ENCODE data around the gene SERPINA3. TPM values are rescaled to one million over a fixed set of nuclear protein-coding genes. Genes with fewer than 3 reads are reported as not detected.
"Not testable (repeated sequence)": the region's sequence is repeated elsewhere in the genome, so short reads cannot be mapped to it uniquely, and the experiment has no call there.

Gene SERPINA3
- polyA plus RNA-seq, 1 donor (not counting 4 experiments of a cell fraction or from before 2014, with no cell fraction given), result 0.50 TPM

DNA sequence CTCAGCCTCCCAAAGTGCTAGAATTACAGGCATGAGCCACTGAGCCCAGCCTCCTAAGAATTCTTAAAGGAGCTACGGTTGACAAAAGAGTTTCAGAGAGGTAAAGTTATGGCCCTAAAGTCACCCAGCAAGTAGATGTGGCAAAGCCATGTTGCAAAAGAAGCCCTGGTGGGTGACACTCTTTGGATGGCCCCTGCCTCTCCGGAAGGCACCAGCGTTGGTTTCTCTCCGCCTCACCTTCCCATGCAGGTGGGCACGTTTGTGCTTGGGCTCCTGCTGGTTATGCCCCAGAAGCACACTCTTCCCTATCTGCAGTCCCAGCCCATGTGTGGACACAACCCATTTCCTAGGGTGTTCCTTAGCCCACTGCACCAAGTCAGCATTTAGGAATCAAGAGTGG, 9.5 kb upstream of the SERPINA3 start:
- no peak overlapping the region for H3K4me2 ChIP-seq (ENCODE audit: control insufficient read depth, extremely low read depth, insufficient read depth, low read depth, low read length)
- H3K9me1 ChIP-seq (ENCODE audit: control insufficient read depth, extremely low read depth, insufficient read depth, low read length), result no peaks in the 10 kb centered on the region
- no peaks in the 10 kb centered on the region for H3K27me3 ChIP-seq (ENCODE audit: control insufficient read depth, extremely low read depth, insufficient read depth, low read length)
- DNase-seq (ENCODE audit: low read depth, low spot score) (no peak), FAIRE-seq (no peak)
- no peaks in the 10 kb centered on the region for H3K9me3 ChIP-seq (ENCODE audit: control insufficient read depth, low read depth, low read length)
- TF ChIP-seq EZH2 (IDR thresholded peaks at IDR 0.05; ENCODE audit: low read length) (no peak), CTCF (optimal IDR thresholded peaks at IDR 0.05 in 1 of 3, IDR thresholded peaks at IDR 0.05 in 1 of 3, conservative IDR thresholded peaks at IDR 0.05 in 1 of 3; ENCODE audit: extremely low read depth in 1 of 3, insufficient read depth in 2 of 3, low read length in 3 of 3) (no peak)
- no peak overlapping the region for H3K27ac ChIP-seq (ENCODE audit: control insufficient read depth, insufficient read depth, low read length)
- H3K4me1 ChIP-seq (ENCODE audit: control insufficient read depth, extremely low read depth, insufficient read depth, low read length), result peaks cover 35% of the 10 kb centered on the region
- no peak overlapping the region for H3K4me3 ChIP-seq (ENCODE audit: control insufficient read depth in 2 of 3, extremely low read depth in 1 of 3, insufficient read depth in 2 of 3, low read depth in 1 of 3, low read length in 3 of 3)
- H3K9ac ChIP-seq (ENCODE audit: control insufficient read depth, extremely low read depth, insufficient read depth, low read length), result no peak overlapping the region
- no peaks in the 10 kb centered on the region for H4K20me1 ChIP-seq (ENCODE audit: control insufficient read depth, extremely low read depth, insufficient read depth, low read length)
- H2AFZ ChIP-seq (ENCODE audit: control insufficient read depth, low read length), result no peak overlapping the region
- no peaks in the 10 kb centered on the region for H3K79me2 ChIP-seq (ENCODE audit: control insufficient read depth, insufficient read depth, low read length)
- H3K36me3 ChIP-seq (ENCODE audit: control insufficient read depth in 2 of 2, extremely low read depth in 1 of 2, insufficient read depth in 2 of 2, low read length in 2 of 2), result no peaks in the 10 kb centered on the region
- dilution Hi-C loops (cut with MboI; ENCODE audit: extremely low pct_ligation_motif_present, low sequenced_read_pairs), result no loop called here

DNA sequence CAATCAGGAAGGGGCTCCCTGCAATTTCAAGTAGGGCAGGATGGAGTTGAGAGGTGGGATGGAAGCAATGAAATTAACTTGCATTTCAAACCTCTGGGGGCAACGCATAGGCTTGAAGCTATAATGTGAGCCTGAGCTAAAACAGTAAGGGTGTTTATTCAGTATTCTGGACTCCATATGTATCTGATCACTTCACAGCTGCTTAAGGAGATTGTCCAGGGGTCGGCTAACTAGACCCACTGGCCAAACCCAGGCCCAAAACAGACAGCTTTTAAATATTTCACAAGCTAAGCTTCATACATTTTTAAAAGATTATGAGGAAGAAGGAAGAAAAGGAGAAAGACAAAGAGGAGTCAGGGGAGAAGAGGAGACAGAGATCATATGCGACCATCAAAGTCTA, 6.8 kb upstream of the SERPINA3 start:
- DNase-seq (ENCODE audit: low read depth, low spot score), result no peak
- Histone ChIP-seq H3K9me3 (ENCODE audit: control insufficient read depth, low read depth, low read length) (no peaks in the 10 kb centered on the region), H3K27me3 (ENCODE audit: control insufficient read depth, extremely low read depth, insufficient read depth, low read length) (no peaks in the 10 kb centered on the region), H3K4me1 (ENCODE audit: control insufficient read depth, extremely low read depth, insufficient read depth, low read length) (peaks cover 22% of the 10 kb centered on the region), H3K9me1 (ENCODE audit: control insufficient read depth, extremely low read depth, insufficient read depth, low read length) (no peaks in the 10 kb centered on the region), H4K20me1 (ENCODE audit: control insufficient read depth, extremely low read depth, insufficient read depth, low read length) (no peaks in the 10 kb centered on the region), H3K9ac (ENCODE audit: control insufficient read depth, extremely low read depth, insufficient read depth, low read length) (no peak overlapping the region), H3K27ac (ENCODE audit: control insufficient read depth, insufficient read depth, low read length) (no peak overlapping the region), H3K36me3 (ENCODE audit: control insufficient read depth in 2 of 2, extremely low read depth in 1 of 2, insufficient read depth in 2 of 2, low read length in 2 of 2) (no peaks in the 10 kb centered on the region), H3K4me2 (ENCODE audit: control insufficient read depth, extremely low read depth, insufficient read depth, low read depth, low read length) (no peak overlapping the region), H3K79me2 (ENCODE audit: control insufficient read depth, insufficient read depth, low read length) (no peaks in the 10 kb centered on the region), H2AFZ (ENCODE audit: control insufficient read depth, low read length) (no peak overlapping the region), H3K4me3 (ENCODE audit: control insufficient read depth in 2 of 3, extremely low read depth in 1 of 3, insufficient read depth in 2 of 3, low read depth in 1 of 3, low read length in 3 of 3) (no peak overlapping the region)
- TF ChIP-seq CTCF (optimal IDR thresholded peaks at IDR 0.05 in 1 of 3, IDR thresholded peaks at IDR 0.05 in 1 of 3, conservative IDR thresholded peaks at IDR 0.05 in 1 of 3; ENCODE audit: extremely low read depth in 1 of 3, insufficient read depth in 2 of 3, low read length in 3 of 3) (no peak), EZH2 (IDR thresholded peaks at IDR 0.05; ENCODE audit: low read length) (no peak)
- no peak for FAIRE-seq
- dilution Hi-C loops (cut with MboI; ENCODE audit: extremely low pct_ligation_motif_present, low sequenced_read_pairs), result no loop called here

- H3K9me3 ChIP-seq (ENCODE audit: control insufficient read depth, low read depth, low read length); H3K4me1 ChIP-seq (ENCODE audit: control insufficient read depth, extremely low read depth, insufficient read depth, low read length); H3K27ac ChIP-seq (ENCODE audit: control insufficient read depth, insufficient read depth, low read length); DNase-seq (ENCODE audit: low read depth, low spot score); FAIRE-seq; H2AFZ ChIP-seq (ENCODE audit: control insufficient read depth, low read length); H3K27me3 ChIP-seq (ENCODE audit: control insufficient read depth, extremely low read depth, insufficient read depth, low read length); H3K4me3 ChIP-seq (ENCODE audit: control insufficient read depth in 2 of 3, extremely low read depth in 1 of 3, insufficient read depth in 2 of 3, low read depth in 1 of 3, low read length in 3 of 3); H3K36me3 ChIP-seq (ENCODE audit: control insufficient read depth in 2 of 2, extremely low read depth in 1 of 2, insufficient read depth in 2 of 2, low read length in 2 of 2); H3K79me2 ChIP-seq (ENCODE audit: control insufficient read depth, insufficient read depth, low read length); dilution Hi-C loops (cut with MboI; ENCODE audit: extremely low pct_ligation_motif_present, low sequenced_read_pairs); H3K4me2 ChIP-seq (ENCODE audit: control insufficient read depth, extremely low read depth, insufficient read depth, low read depth, low read length); H3K9ac ChIP-seq (ENCODE audit: control insufficient read depth, extremely low read depth, insufficient read depth, low read length); H3K9me1 ChIP-seq (ENCODE audit: control insufficient read depth, extremely low read depth, insufficient read depth, low read length); H4K20me1 ChIP-seq (ENCODE audit: control insufficient read depth, extremely low read depth, insufficient read depth, low read length): not testable (repeated sequence)
Observed at GRCh38 chr14:94608966-94609365, 3.2 kb upstream of the SERPINA3 start.
